SJSA1 (cell line): ENCODE data around the gene QTRT2. TPM values are rescaled to one million over a fixed set of nuclear protein-coding genes. Genes with fewer than 3 reads are reported as not detected.

Source experiments
- DNase-seq, 2 experiments: peaks; one replicate each; pipeline ENCODE4 v3.0.0-alpha.2; 2015 to 2020; ENCODE audit warnings: low spot score in 2 of 2, low read depth in 1 of 2
- H3K27ac ChIP-seq: fragments of 250-450 bp; sonication (Bioruptor Pico); 2 replicates; pipeline ENCODE4 v1.5.1; 2020; ENCODE audit warnings: mild to moderate bottlenecking, moderate library complexity
- H3K27me3 ChIP-seq: fragments of 250-450 bp; sonication (Bioruptor Pico); replicated peaks from 2 replicates; pipeline ENCODE4 v1.5.1; 2020; ENCODE audit warnings: mild to moderate bottlenecking, moderate library complexity
- H3K36me3 ChIP-seq: fragments of 250-450 bp; sonication (Bioruptor Pico); 2 replicates; pipeline ENCODE4 v1.5.1; 2020; ENCODE audit warnings: mild to moderate bottlenecking
- H3K4me1 ChIP-seq: fragments of 250-450 bp; sonication (Bioruptor Pico); replicated peaks from 2 replicates; pipeline ENCODE4 v1.6.1; 2021; ENCODE audit warnings: mild to moderate bottlenecking
- H3K4me3 ChIP-seq: fragments of 250-450 bp; sonication (Bioruptor Pico); 2 replicates; pipeline ENCODE4 v1.5.1; 2020; ENCODE audit warnings: mild to moderate bottlenecking
- H3K9me3 ChIP-seq: fragments of 250-450 bp; sonication (Bioruptor Pico); replicated peaks from 2 replicates; pipeline ENCODE4 v1.5.1; 2020; ENCODE audit warnings: mild to moderate bottlenecking
- total RNA-seq: library from RNA; depleted of rRNA; stranded (reverse); fragments of >200 nt; shearing (Covaris generic); gene quantifications from 2 replicates; pipeline ENCODE4 v1.2.3, GENCODE V29; 2014

The QTRT2 gene
- total RNA-seq, 1 experiment from 2014 or later, result 19.7 TPM

DNA sequence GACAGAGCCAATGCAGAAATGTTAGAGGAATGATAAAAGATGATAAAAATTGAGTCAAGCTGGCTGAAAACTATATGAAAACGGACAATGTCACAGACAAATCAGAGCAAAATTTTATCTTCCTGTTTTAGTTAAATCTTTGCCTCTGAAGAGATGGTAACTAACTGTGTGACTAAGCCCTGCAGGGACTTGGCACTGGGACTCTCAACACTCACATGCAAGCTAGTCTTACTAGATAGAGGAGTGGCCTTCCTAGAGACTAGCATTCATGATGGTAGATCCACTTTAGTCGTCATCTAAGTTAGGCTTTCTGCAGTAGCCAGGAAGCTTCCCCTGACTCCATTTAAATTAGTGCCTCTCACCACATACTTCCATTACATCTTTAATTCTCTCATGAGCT lies 4.3 kb upstream of the QTRT2 start:
- Histone ChIP-seq H3K27me3 (no peaks in the 10 kb centered on the region; the same call in 1 of the 2 replicates), H3K27ac (no peak overlapping the region), H3K36me3 (no peaks in the 10 kb centered on the region), H3K4me1 (peaks cover under 1% of the 10 kb centered on the region; the same call in 1 of the 2 replicates), H3K9me3 (no peaks in the 10 kb centered on the region), H3K4me3 (no peak overlapping the region)
- DNase-seq, result no peak

DNA sequence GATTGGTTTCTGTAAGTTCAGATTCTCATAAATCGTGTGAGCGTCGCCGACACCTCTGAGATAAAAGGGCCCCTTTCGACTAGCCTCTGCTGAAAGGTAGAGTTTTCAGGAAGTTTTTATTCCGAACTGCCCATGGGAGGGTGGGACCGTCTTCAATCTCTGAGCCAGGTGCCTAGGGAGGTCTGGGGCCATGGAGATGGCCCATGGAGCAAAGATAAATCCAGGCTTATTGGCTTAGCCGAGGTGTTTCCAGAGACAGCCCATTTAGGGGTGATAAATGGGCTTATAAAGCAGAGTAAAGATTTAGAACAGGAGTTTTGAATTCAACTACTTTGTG lies 442 bp downstream of the QTRT2 start:
- peak overlapping the region; percentile 60 for H3K27ac ChIP-seq
- no peaks in the 10 kb centered on the region for H3K36me3 ChIP-seq
- peak overlapping the region; percentile 52 for H3K4me3 ChIP-seq
- no peaks in the 10 kb centered on the region for H3K27me3 ChIP-seq
- H3K9me3 ChIP-seq, result no peaks in the 10 kb centered on the region
- DNase-seq, result no peak
- peaks cover 6% of the 10 kb centered on the region; the same call in 1 of the 2 replicates for H3K4me1 ChIP-seq

GRCh38 chr3:114058646-114059045 lies 2.1 kb downstream of the QTRT2 start:
- Histone ChIP-seq H3K36me3 (no peaks in the 10 kb centered on the region), H3K27me3 (no peaks in the 10 kb centered on the region), H3K4me1 (peaks cover 6% of the 10 kb centered on the region; the same call in 1 of the 2 replicates), H3K9me3 (no peaks in the 10 kb centered on the region), H3K27ac (no peak overlapping the region), H3K4me3 (no peak overlapping the region)
- no peak for DNase-seq

GRCh38 chr3:114060906-114061655 lies 4.5 kb downstream of the QTRT2 start:
- no peak overlapping the region for H3K4me3 ChIP-seq
- H3K27ac ChIP-seq, result no peak overlapping the region
- H3K27me3 ChIP-seq, result no peaks in the 10 kb centered on the region
- H3K36me3 ChIP-seq, result no peaks in the 10 kb centered on the region
- DNase-seq, result no peak
- H3K9me3 ChIP-seq, result no peaks in the 10 kb centered on the region
- H3K4me1 ChIP-seq, result peaks cover 6% of the 10 kb centered on the region; the same call in 1 of the 2 replicates

GRCh38 chr3:114067804-114068203 lies 11.3 kb downstream of the QTRT2 start:
- Histone ChIP-seq H3K9me3 (no peaks in the 10 kb centered on the region), H3K36me3 (peaks cover 35% of the 10 kb centered on the region), H3K4me1 (no peaks in the 10 kb centered on the region), H3K27me3 (no peaks in the 10 kb centered on the region), H3K4me3 (no peak overlapping the region), H3K27ac (no peak overlapping the region)
- DNase-seq, result no peak

DNA sequence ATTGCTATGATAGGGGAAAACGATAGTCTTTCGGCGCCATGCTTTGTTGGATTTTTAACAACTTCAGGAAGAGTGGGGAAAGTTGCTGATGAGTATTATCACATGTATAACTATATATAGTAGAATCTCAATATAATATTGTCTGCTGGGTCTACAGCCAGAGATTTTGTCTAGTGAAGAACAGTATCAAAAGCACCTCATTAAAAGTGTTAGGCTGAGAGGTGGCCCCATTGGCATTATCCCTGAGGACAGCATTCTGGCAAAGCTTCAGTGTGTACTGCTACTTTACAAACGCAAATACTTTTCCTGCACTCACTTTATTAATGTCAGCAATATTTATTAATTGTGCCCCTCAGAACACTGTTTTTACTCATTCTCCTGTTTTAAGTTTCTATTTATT lies 11.8 kb downstream of the QTRT2 start:
- Histone ChIP-seq H3K27ac (no peak overlapping the region), H3K36me3 (peaks cover 39% of the 10 kb centered on the region), H3K4me3 (no peak overlapping the region), H3K9me3 (no peaks in the 10 kb centered on the region), H3K4me1 (no peaks in the 10 kb centered on the region), H3K27me3 (no peaks in the 10 kb centered on the region)
- DNase-seq, result no peak

DNA sequence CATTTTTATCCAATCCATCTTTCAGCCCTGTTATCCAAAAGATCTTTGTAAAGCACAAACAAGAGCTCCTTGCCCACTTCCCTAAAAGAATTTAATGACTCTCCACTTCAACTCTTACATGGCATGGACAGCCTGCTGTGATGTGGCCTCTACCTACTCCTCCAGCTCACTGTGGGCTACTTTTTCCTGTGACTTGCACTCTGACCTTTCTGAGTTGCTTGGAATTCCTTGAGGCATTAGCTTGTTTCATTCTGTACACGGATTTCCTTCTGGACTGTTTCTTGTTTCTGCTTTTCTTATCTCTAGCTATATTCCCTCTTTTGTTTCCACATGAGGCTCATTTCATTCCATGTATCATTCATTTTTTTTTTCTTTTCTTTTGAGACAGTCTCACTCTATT lies 15.2 kb downstream of the QTRT2 start:
- Histone ChIP-seq H3K27me3 (no peaks in the 10 kb centered on the region), H3K4me3 (no peak overlapping the region), H3K9me3 (no peaks in the 10 kb centered on the region), H3K27ac (no peak overlapping the region), H3K36me3 (peaks cover 63% of the 10 kb centered on the region), H3K4me1 (no peaks in the 10 kb centered on the region)
- no peak for DNase-seq

GRCh38 chr3:114076711-114077110 lies 20.2 kb downstream of the QTRT2 start:
- Histone ChIP-seq H3K27ac (no peak overlapping the region), H3K9me3 (no peaks in the 10 kb centered on the region), H3K36me3 (peaks cover 67% of the 10 kb centered on the region), H3K4me3 (no peak overlapping the region), H3K27me3 (no peaks in the 10 kb centered on the region), H3K4me1 (no peaks in the 10 kb centered on the region)
- DNase-seq, result no peak

DNA sequence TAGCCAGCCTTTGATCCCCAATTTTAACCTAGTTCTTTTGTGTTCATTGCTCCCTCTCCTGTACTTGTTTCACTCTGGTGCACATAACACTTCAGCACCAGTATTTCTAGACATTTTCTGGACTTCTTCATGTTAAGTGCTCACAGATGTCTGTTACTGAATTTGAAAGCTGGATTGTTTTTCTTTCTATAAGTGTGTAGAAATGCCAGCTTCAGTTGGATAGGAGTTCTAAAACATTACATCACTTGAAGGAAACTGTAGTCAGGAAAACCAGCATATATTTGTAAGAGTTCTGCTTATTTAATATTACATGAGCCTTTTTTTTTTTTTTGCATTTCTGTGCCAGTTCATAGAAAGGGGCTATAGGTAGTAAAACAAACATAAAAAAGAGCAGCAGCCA lies 21.6 kb downstream of the QTRT2 start:
- Histone ChIP-seq H3K36me3 (peaks cover 54% of the 10 kb centered on the region), H3K4me3 (no peak overlapping the region), H3K9me3 (no peaks in the 10 kb centered on the region), H3K27me3 (no peaks in the 10 kb centered on the region), H3K4me1 (no peaks in the 10 kb centered on the region), H3K27ac (no peak overlapping the region)
- DNase-seq, result no peak

DNA sequence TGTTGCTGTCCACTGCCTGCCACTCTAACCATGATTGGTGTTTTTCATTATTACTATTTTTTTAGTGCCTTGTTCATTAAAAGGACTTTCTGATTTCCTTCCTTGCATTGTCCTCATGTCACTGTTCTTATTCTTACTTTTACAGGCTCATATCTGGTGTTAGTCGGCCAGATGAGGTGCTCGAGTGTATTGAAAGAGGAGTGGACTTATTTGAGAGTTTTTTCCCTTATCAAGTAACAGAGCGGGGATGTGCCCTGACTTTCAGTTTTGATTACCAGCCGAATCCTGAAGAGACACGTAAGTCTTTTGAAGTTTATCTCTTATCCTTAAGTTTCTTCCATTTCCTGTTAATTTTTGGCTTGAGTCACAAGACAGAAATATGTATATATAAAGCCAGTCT lies 23.2 kb downstream of the QTRT2 start:
- DNase-seq, result no peak
- Histone ChIP-seq H3K9me3 (no peaks in the 10 kb centered on the region), H3K27ac (no peak overlapping the region), H3K4me3 (no peak overlapping the region), H3K36me3 (peaks cover 45% of the 10 kb centered on the region), H3K27me3 (no peaks in the 10 kb centered on the region), H3K4me1 (no peaks in the 10 kb centered on the region)

DNA sequence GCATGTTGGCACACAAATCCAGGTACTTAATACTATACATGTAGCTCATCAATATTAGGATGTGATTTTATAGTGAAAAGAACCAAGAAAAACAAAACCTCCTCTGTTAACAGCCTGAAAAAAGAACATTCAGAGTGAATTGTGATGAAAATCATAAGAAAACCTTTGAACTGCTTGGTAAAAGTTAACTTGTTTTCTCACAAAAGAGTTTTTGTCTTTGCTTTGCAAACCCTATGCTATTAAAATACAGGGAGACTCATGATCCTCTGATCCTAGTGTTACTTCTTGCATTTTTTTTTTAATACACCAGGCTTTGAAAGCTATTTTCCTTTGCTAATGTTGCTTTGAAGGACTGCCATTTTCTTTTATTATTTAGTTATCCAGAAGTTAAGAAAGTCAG lies 23.7 kb downstream of the QTRT2 start:
- no peak overlapping the region for H3K4me3 ChIP-seq
- H3K9me3 ChIP-seq, result no peaks in the 10 kb centered on the region
- no peaks in the 10 kb centered on the region for H3K4me1 ChIP-seq
- no peak overlapping the region for H3K27ac ChIP-seq
- no peaks in the 10 kb centered on the region for H3K27me3 ChIP-seq
- no peak for DNase-seq
- H3K36me3 ChIP-seq, result peaks cover 47% of the 10 kb centered on the region

- DNase-seq, result no peak
- H3K4me3 ChIP-seq, result no peak overlapping the region
- H3K27ac ChIP-seq, result no peak overlapping the region
Measured at GRCh38 chr3:114081037-114081436, 24.5 kb downstream of the QTRT2 start.

DNA sequence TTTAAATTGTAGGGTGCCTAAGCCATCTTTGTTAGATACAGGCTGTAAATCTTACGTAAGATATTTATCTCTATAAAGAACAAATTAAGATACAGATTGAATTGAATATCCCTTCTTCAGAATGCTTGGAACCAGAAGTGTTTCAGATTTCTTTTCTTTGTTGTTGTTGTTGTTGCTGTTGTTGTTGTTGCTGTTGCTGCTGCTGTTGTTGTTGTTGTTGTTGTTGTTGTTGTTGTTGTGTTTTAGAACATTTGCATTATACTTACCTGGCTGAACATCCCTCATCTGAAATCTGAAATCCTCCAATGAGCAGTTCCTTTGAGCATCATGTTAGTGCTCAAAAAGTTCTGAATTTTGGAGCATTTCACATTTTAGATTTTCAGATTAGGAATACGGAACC lies 26.6 kb downstream of the QTRT2 start:
- Histone ChIP-seq H3K4me1 (no peaks in the 10 kb centered on the region), H3K27me3 (no peaks in the 10 kb centered on the region), H3K9me3 (no peaks in the 10 kb centered on the region), H3K36me3 (peaks cover 47% of the 10 kb centered on the region), H3K27ac (no peak overlapping the region), H3K4me3 (no peak overlapping the region)
- no peak for DNase-seq

More at GRCh38 chr3:114081037-114081436, 24.5 kb downstream of the QTRT2 start:
- Histone ChIP-seq H3K36me3 (peaks cover 50% of the 10 kb centered on the region), H3K9me3 (no peaks in the 10 kb centered on the region), H3K27me3 (no peaks in the 10 kb centered on the region), H3K4me1 (no peaks in the 10 kb centered on the region)

GRCh38 chr3:114086356-114086755 lies 29.8 kb downstream of the QTRT2 start:
- peaks cover 29% of the 10 kb centered on the region for H3K36me3 ChIP-seq
- H3K4me1 ChIP-seq, result no peaks in the 10 kb centered on the region

DNA sequence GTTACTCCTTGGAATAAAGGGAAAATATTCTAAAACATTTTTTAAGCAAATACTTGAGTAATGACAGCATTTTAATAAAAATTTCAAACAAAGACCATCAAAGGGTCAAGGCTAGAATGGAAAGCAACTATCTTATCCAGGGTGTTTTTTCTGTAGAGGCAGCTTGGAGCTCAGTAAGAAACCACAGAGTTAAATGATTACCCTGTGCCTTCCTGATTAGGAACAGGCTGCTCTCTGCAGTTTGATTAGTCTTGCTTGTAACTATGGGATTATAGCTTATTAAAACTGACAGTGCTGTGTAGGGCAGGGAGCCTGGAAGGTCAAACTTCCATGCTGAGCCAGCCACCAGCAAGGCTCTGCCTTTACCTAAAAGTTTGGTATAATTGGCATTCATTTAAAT lies 33.1 kb downstream of the QTRT2 start:
- peaks cover 25% of the 10 kb centered on the region for H3K36me3 ChIP-seq
- H3K27me3 ChIP-seq, result no peaks in the 10 kb centered on the region
- no peak overlapping the region for H3K4me3 ChIP-seq
- no peaks in the 10 kb centered on the region for H3K9me3 ChIP-seq
- no peaks in the 10 kb centered on the region for H3K4me1 ChIP-seq
- no peak for DNase-seq
- no peak overlapping the region for H3K27ac ChIP-seq

More at GRCh38 chr3:114086356-114086755, 29.8 kb downstream of the QTRT2 start:
- Histone ChIP-seq H3K27me3 (no peaks in the 10 kb centered on the region), H3K4me3 (no peak overlapping the region), H3K9me3 (no peaks in the 10 kb centered on the region), H3K27ac (no peak overlapping the region)
- DNase-seq, result no peak
